Gastrocnemius medialis (tissue), 4 donors: ENCODE results near the gene SOSTDC1. TPM values are rescaled to one million over a fixed set of nuclear protein-coding genes. Genes with fewer than 3 reads are reported as not detected.

Experiments used
- ATAC-seq, 2 donors: fragments of 150-250 bp; one replicate each; pipeline ENCODE4 v1.9.1; 2016
- DNase-seq, 2 donors: peaks; one replicate each; pipeline ENCODE4 v3.0.0-alpha.2; 2019
- H3K27ac ChIP-seq, 4 donors: fragments of 200-600 bp; sonication (generic); 1 replicate in 1 of 4; 2 replicates in 3 of 4; pipeline ENCODE4 v1.5.1; 2016 to 2018; ENCODE audit warnings: mild to moderate bottlenecking in 2 of 4, moderate library complexity in 1 of 4
- H3K27me3 ChIP-seq, 3 donors: fragments of 200-600 bp; sonication (generic) in 2 of 3; 1 replicate in 1 of 3; 2 replicates in 2 of 3; pipeline versions ENCODE4 v1.5.1 to v1.6.0; 2016 to 2019; ENCODE audit warnings: mild to moderate bottlenecking in 1 of 3, moderate library complexity in 1 of 3
- H3K36me3 ChIP-seq, 2 donors: fragments of 200-600 bp; sonication (generic) in 1 of 2; one replicate each; pipeline ENCODE4 v1.5.1; 2017 to 2018
- H3K4me1 ChIP-seq, 2 donors: fragments of 200-600 bp; sonication (generic) in 1 of 2; one replicate each; pipeline ENCODE4 v1.5.1; 2016 to 2017; ENCODE audit warnings: mild to moderate bottlenecking in 2 of 2
- H3K4me3 ChIP-seq, 4 donors: fragments of 200-600 bp; sonication (generic) in 3 of 4; 1 replicate in 1 of 4; 2 replicates in 3 of 4; pipeline ENCODE4 v1.5.1; 2016 to 2019; ENCODE audit warnings: mild to moderate bottlenecking in 2 of 4
- H3K9me3 ChIP-seq, 3 donors: fragments of 200-600 bp; sonication (generic) in 2 of 3; 1 replicate in 1 of 3; 2 replicates in 2 of 3; pipeline ENCODE4 v1.5.1; 2016 to 2019
- CTCF ChIP-seq, 5 experiments: fragments of 450-650 bp in 3 of 5; fragments of 200-600 bp in 2 of 5; sonication (generic) in 2 of 5; IDR thresholded peaks in 4 of 5; conservative IDR thresholded peaks in 1 of 5; 1 replicate in 4 of 5; 2 replicates in 1 of 5; pipeline ENCODE4 v1.5.1; 2016 to 2019; ENCODE audit warnings: antibody characterized with exemption in 5 of 5, mild to moderate bottlenecking in 3 of 5, moderate library complexity in 3 of 5
- POLR2A ChIP-seq, 2 donors: fragments of 450-650 bp; IDR thresholded peaks; one replicate each; pipeline ENCODE4 v1.6.1; 2017; ENCODE audit warnings: antibody characterized with exemption in 2 of 2, mild to moderate bottlenecking in 2 of 2, moderate library complexity in 2 of 2
- in situ Hi-C, 4 donors: fragments of 200-750 bp; cut with MboI; loops; one replicate each; pipeline versions ENCODE4 v1.15.0 to v1.8.0; 2017; ENCODE audit warnings: low sequenced_read_pairs in 4 of 4
- intact Hi-C: fragments of 100-400 bp; cut with DNase I; formaldehyde crosslinking; loops from one replicate; pipeline ENCODE4 v1.15.1; 2023; ENCODE audit warnings: low total_unique reads
- total RNA-seq, 4 donors: library from RNA; depleted of rRNA; stranded (reverse); fragments of >200 nt; gene quantifications; one replicate each; pipeline versions ENCODE4 v1.1.0 to v1.2.3, GENCODE V29; 2016

Gene SOSTDC1
- not detected for total RNA-seq

GRCh38 chr7:16465469-16466361 is at the start of gene SOSTDC1:
Gene SOSTDC1, minus strand, starts transcription at chr7:16465738. Its CDS starts 70 bp downstream, at chr7:16465668.
- no peak for TF ChIP-seq POLR2A (IDR thresholded peaks at IDR 0.05)
- no peak for TF ChIP-seq CTCF (IDR thresholded peaks at IDR 0.05 in 4 of 5, conservative IDR thresholded peaks at IDR 0.05 in 1 of 5)
- no peak for ATAC-seq
- DNase-seq = no peak
- H3K4me1 ChIP-seq = no peaks in the 10 kb centered on the region
- in situ Hi-C loops = loop anchor here in 1 of 4 donors (25.0 kb wide), 1 partner anchor 97 kb away; no protein-coding TSS in a partner anchor
- H3K4me3 ChIP-seq = no peak within 1 kb of the TSS
- intact Hi-C loops = no loop called here
- no peak within 1 kb of the TSS for H3K27ac ChIP-seq
- H3K27me3 ChIP-seq = no peaks in the 10 kb centered on the region
- no peaks in the 10 kb centered on the region for H3K36me3 ChIP-seq
- H3K9me3 ChIP-seq = no peaks in the 10 kb centered on the region

- Histone ChIP-seq H3K4me3 (no peak overlapping the region), H3K36me3 (no peaks in the 10 kb centered on the region), H3K27me3 (no peaks in the 10 kb centered on the region), H3K9me3 (no peaks in the 10 kb centered on the region), H3K4me1 (no peaks in the 10 kb centered on the region), H3K27ac (no peak overlapping the region)
- ATAC-seq (no peak), DNase-seq (no peak)
- in situ Hi-C loops = no loop called here
- intact Hi-C loops = no loop called here
- TF ChIP-seq POLR2A (IDR thresholded peaks at IDR 0.05) (no peak), CTCF (IDR thresholded peaks at IDR 0.05 in 4 of 5, conservative IDR thresholded peaks at IDR 0.05 in 1 of 5) (no peak)
These were observed 49.2 kb upstream of the SOSTDC1 start for GRCh38 chr7:16514729-16515128.

GRCh38 chr7:16514271-16514670 is 48.7 kb upstream of the SOSTDC1 start:
- Histone ChIP-seq H3K4me3 (no peak overlapping the region), H3K27me3 (no peaks in the 10 kb centered on the region), H3K9me3 (no peaks in the 10 kb centered on the region), H3K36me3 (no peaks in the 10 kb centered on the region), H3K4me1 (no peaks in the 10 kb centered on the region), H3K27ac (no peak overlapping the region)
- intact Hi-C loops (no loop called here), in situ Hi-C loops (no loop called here)
- DNase-seq = no peak
- no peak for TF ChIP-seq CTCF (IDR thresholded peaks at IDR 0.05 in 4 of 5, conservative IDR thresholded peaks at IDR 0.05 in 1 of 5)
- TF ChIP-seq POLR2A (IDR thresholded peaks at IDR 0.05) = no peak
- no peak for ATAC-seq

GRCh38 chr7:16512097-16512496 is 46.6 kb upstream of the SOSTDC1 start:
- H3K9me3 ChIP-seq = no peaks in the 10 kb centered on the region
- H3K36me3 ChIP-seq = no peaks in the 10 kb centered on the region
- ATAC-seq = no peak
- H3K27me3 ChIP-seq = no peaks in the 10 kb centered on the region
- intact Hi-C loops (no loop called here), in situ Hi-C loops (no loop called here)
- no peak overlapping the region for H3K27ac ChIP-seq
- H3K4me3 ChIP-seq = no peak overlapping the region
- no peak for DNase-seq
- no peaks in the 10 kb centered on the region for H3K4me1 ChIP-seq
- TF ChIP-seq POLR2A (IDR thresholded peaks at IDR 0.05) (no peak), CTCF (IDR thresholded peaks at IDR 0.05 in 4 of 5, conservative IDR thresholded peaks at IDR 0.05 in 1 of 5) (no peak)
